GM10248 (cell line): ENCODE data around the gene MFSD1.

ENCODE experiments used
- CTCF ChIA-PET: fragments of 300-600 bp; sonication (Branson Sonifier 250); formaldehyde crosslinking; extraction: SDS; loops from one replicate; lab custom pipeline; 2021; ENCODE audit warnings: antibody characterized with exemption; lab: Yijun Ruan, JAX
- POLR2A ChIA-PET: fragments of 350-650 bp; sonication (Branson Sonifier 250); formaldehyde crosslinking; extraction: SDS; loops from one replicate; lab custom pipeline; 2020; ENCODE audit warnings: antibody characterized with exemption; lab: Yijun Ruan, JAX
- DNase-seq: peaks from one replicate; pipeline ENCODE4 v3.0.0; 2012; ENCODE audit errors: extremely low spot score
- TF ChIP-seq, protein P1 (sequence below): IDR thresholded peaks from 2 replicates; pipeline ENCODE4 v1.5.1; 2012; ENCODE audit warnings: mild to moderate bottlenecking, low read depth; ENCODE audit errors: extremely low read depth, missing control alignments, control extremely low read depth

MFSD1 gene

DNA sequence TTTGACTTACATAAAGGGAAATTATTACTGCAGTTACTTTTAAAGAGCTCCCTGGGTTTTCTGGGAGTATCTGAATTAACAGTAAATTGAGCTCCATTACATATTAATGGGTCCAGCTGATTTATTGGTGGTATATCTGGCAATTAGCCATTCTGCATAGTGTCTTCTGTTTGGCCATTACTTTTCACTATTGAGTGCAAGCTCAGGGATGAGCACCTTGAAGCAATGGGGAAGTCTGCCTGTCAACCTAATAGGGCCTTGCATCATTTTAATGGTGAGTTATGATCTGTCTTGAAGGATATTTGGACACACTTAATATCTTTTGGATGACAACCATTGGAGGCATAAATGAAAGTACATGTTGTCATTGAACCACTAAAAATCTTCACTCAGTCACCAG is 73.8 kb downstream of the MFSD1 start:
- no peak for DNase-seq
- CTCF ChIA-PET, result interaction anchor here (1.2 to 1.4 kb wide), 3 partner anchors 13 to 29 kb away, joined by 3 to 4 read pairs (median 3); no protein-coding TSS in a partner anchor

More for the DNA sequence above, 73.8 kb downstream of the MFSD1 start:
- POLR2A ChIA-PET, result no interaction called here
- TF ChIP-seq, protein P1, sequence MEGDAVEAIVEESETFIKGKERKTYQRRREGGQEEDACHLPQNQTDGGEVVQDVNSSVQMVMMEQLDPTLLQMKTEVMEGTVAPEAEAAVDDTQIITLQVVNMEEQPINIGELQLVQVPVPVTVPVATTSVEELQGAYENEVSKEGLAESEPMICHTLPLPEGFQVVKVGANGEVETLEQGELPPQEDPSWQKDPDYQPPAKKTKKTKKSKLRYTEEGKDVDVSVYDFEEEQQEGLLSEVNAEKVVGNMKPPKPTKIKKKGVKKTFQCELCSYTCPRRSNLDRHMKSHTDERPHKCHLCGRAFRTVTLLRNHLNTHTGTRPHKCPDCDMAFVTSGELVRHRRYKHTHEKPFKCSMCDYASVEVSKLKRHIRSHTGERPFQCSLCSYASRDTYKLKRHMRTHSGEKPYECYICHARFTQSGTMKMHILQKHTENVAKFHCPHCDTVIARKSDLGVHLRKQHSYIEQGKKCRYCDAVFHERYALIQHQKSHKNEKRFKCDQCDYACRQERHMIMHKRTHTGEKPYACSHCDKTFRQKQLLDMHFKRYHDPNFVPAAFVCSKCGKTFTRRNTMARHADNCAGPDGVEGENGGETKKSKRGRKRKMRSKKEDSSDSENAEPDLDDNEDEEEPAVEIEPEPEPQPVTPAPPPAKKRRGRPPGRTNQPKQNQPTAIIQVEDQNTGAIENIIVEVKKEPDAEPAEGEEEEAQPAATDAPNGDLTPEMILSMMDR, result no peak
